Keratinocyte (primary cell): ENCODE results near the gene PAFAH2. TPM values are rescaled to one million over a fixed set of nuclear protein-coding genes. Genes with fewer than 3 reads are reported as not detected.
A peak's percentile ranks its signal among the peaks of the same experiment; 100 is the strongest.

Experiments
- DNase-seq: peaks from one replicate; pipeline ENCODE4 v3.0.0-alpha.2; 2011; ENCODE audit warnings: low read depth, missing footprints, low spot score
- FAIRE-seq: peaks from 2 replicates; lab custom pipeline; 2011; peaks lifted over from hg19 to GRCh38; lab: Jason Lieb, UNC
- H2AFZ ChIP-seq: 2 replicates; pipeline ENCODE4 v1.6.0; 2012; ENCODE audit warnings: low read length, control low read depth, inconsistent platforms; ENCODE audit not compliant: control insufficient read depth
- H3K27ac ChIP-seq: 2 replicates; pipeline ENCODE4 v1.5.1; 2011; ENCODE audit warnings: low read length; ENCODE audit not compliant: control insufficient read depth, insufficient read depth
- H3K27me3 ChIP-seq: 3 replicates; pipeline ENCODE4 v1.6.0; 2011; ENCODE audit warnings: low read length; ENCODE audit not compliant: control insufficient read depth, insufficient read depth; ENCODE audit errors: extremely low read depth
- H3K36me3 ChIP-seq, 2 experiments: 2 replicates in 1 of 2; 3 replicates in 1 of 2; pipeline ENCODE4 v1.5.1; 2011; ENCODE audit warnings: low read length in 2 of 2, mild to moderate bottlenecking in 1 of 2; ENCODE audit not compliant: control insufficient read depth in 2 of 2, insufficient read depth in 2 of 2; ENCODE audit errors: extremely low read depth in 1 of 2
- H3K4me1 ChIP-seq: 3 replicates; pipeline ENCODE4 v1.5.1; 2011; ENCODE audit warnings: low read length; ENCODE audit not compliant: control insufficient read depth, insufficient read depth; ENCODE audit errors: extremely low read depth
- H3K4me2 ChIP-seq: 3 replicates; pipeline ENCODE4 v1.6.0; 2011; ENCODE audit warnings: low read depth, low read length; ENCODE audit not compliant: control insufficient read depth, insufficient read depth; ENCODE audit errors: extremely low read depth
- H3K4me3 ChIP-seq, 3 experiments: fragments of 200-600 bp in 1 of 3; sonication (generic) in 1 of 3; 2 replicates in 2 of 3; 3 replicates in 1 of 3; pipeline ENCODE4 v1.5.1; 2011 to 2016; ENCODE audit warnings: low read length in 3 of 3, mild to moderate bottlenecking in 3 of 3, control low read depth in 2 of 3, inconsistent platforms in 1 of 3, low read depth in 1 of 3, mixed read lengths in 1 of 3, mixed run types in 1 of 3, moderate library complexity in 1 of 3; ENCODE audit not compliant: control insufficient read depth in 2 of 3, insufficient read depth in 2 of 3; ENCODE audit errors: extremely low read depth in 1 of 3
- H3K79me2 ChIP-seq: 2 replicates; pipeline ENCODE4 v1.6.0; 2012; ENCODE audit warnings: low read length; ENCODE audit not compliant: control insufficient read depth, insufficient read depth
- H3K9ac ChIP-seq: 3 replicates; pipeline ENCODE4 v1.6.0; 2011; ENCODE audit warnings: low read length; ENCODE audit not compliant: control insufficient read depth, insufficient read depth; ENCODE audit errors: extremely low read depth
- H3K9me1 ChIP-seq: 3 replicates; pipeline ENCODE4 v1.6.0; 2011; ENCODE audit warnings: low read length; ENCODE audit not compliant: control insufficient read depth, insufficient read depth; ENCODE audit errors: extremely low read depth
- H3K9me3 ChIP-seq: 2 replicates; pipeline ENCODE4 v1.5.1; 2012; ENCODE audit warnings: low read depth, low read length; ENCODE audit not compliant: control insufficient read depth
- H4K20me1 ChIP-seq: 3 replicates; pipeline ENCODE4 v1.6.0; 2011; ENCODE audit warnings: low read length; ENCODE audit not compliant: control insufficient read depth, insufficient read depth; ENCODE audit errors: extremely low read depth
- CTCF ChIP-seq, 3 experiments: IDR thresholded peaks in 1 of 3; conservative IDR thresholded peaks in 1 of 3; optimal IDR thresholded peaks in 1 of 3; 2 replicates in 2 of 3; 3 replicates in 1 of 3; pipeline versions ENCODE3 to v1.5.1; 2011; ENCODE audit warnings: low read length in 3 of 3, mild to moderate bottlenecking in 3 of 3, moderate library complexity in 2 of 3, control low read depth in 1 of 3, inconsistent platforms in 1 of 3; ENCODE audit not compliant: insufficient read depth in 2 of 3; ENCODE audit errors: extremely low read depth in 1 of 3
- EZH2 ChIP-seq: IDR thresholded peaks from one replicate; pipeline ENCODE4 v1.6.1; 2012; ENCODE audit warnings: inconsistent platforms, mild to moderate bottlenecking, low read length, moderate library complexity
- dilution Hi-C: fragments of 300-500 bp; cut with MboI; formaldehyde crosslinking; loops from one replicate; pipeline ENCODE4 v1.7.0; 2020; ENCODE audit warnings: low sequenced_read_pairs; ENCODE audit not compliant: extremely low pct_ligation_motif_present
- polyA minus RNA-seq, 3 experiments: library from RNA; depleted of rRNA, polyadenylated mRNA; stranded (reverse); fragments of >200 nt; gene quantifications; 1 replicate in 1 of 3; 2 replicates in 1 of 3; 3 replicates in 1 of 3; pipeline ENCODE4 v1.2.3, GENCODE V29; 2011
- polyA plus RNA-seq, 5 experiments: library from polyadenylated mRNA; depleted of rRNA in 3 of 5; stranded (reverse) in 3 of 5; stranded (forward) in 1 of 5; unstranded in 1 of 5; fragments of >200 nt; gene quantifications; 1 replicate in 1 of 5; 2 replicates in 3 of 5; 3 replicates in 1 of 5; pipeline versions ENCODE4 v1.2.1 to v1.2.3, GENCODE V29; 2011 to 2012; ENCODE audit warnings: missing spikeins in 2 of 5, low read depth in 1 of 5, low replicate concordance in 1 of 5

Gene PAFAH2
- polyA plus RNA-seq, result 15.5 to 17.8 TPM (median 15.9 TPM) in 3 replicates
- 9.2 TPM for polyA plus RNA-seq (2011; ENCODE audit: low read depth)
- 14.7 and 15.6 TPM in 2 replicates for polyA plus RNA-seq (2011; cell fraction: cytosol; rRNA removed)
- polyA plus RNA-seq (2011; cell fraction: nucleus; rRNA removed), result 16.8 and 19.1 TPM in 2 replicates
- polyA plus RNA-seq (2012; ENCODE audit: low replicate concordance), result 9.9 and 11.4 TPM in 2 replicates
- polyA minus RNA-seq, result 11.8 to 18.7 TPM (median 16.7 TPM) in 3 replicates
- polyA minus RNA-seq (2011; cell fraction: cytosol; rRNA and poly(A)+ RNA removed), result 10.7 TPM
- 11.8 and 17.6 TPM in 2 replicates for polyA minus RNA-seq (2011; cell fraction: nucleus; rRNA and poly(A)+ RNA removed)

- TF ChIP-seq EZH2, result no peak
- peak; percentile 97 to 100 (median 99) for TF ChIP-seq CTCF (optimal IDR thresholded peaks at IDR 0.05 in 1 of 3, IDR thresholded peaks at IDR 0.05 in 1 of 3, conservative IDR thresholded peaks at IDR 0.05 in 1 of 3; ENCODE audit: extremely low read depth in 1 of 3, insufficient read depth in 2 of 3, low read length in 3 of 3)
- H3K4me2 ChIP-seq, result peak within 1 kb of the TSS; percentile 88
- no peaks in the 10 kb centered on the region for H3K27me3 ChIP-seq
- peaks cover 7% of the 10 kb centered on the region for H3K79me2 ChIP-seq
- H3K27ac ChIP-seq, result peak within 1 kb of the TSS; percentile 75
- H3K36me3 ChIP-seq, result no peaks in the 10 kb centered on the region
- FAIRE-seq (peak; percentile 88), DNase-seq (peak; percentile 93)
- H3K4me1 ChIP-seq, result peaks cover 15% of the 10 kb centered on the region
- H3K9me1 ChIP-seq, result peaks cover 2% of the 10 kb centered on the region
- H3K9me3 ChIP-seq, result no peaks in the 10 kb centered on the region
- peak within 1 kb of the TSS; percentile 81 for H3K9ac ChIP-seq
- H3K4me3 ChIP-seq, result peak within 1 kb of the TSS; percentile 65 to 92 (median 90)
- no peaks in the 10 kb centered on the region for H4K20me1 ChIP-seq
- dilution Hi-C loops, result loop anchor here (25.0 kb wide), 1 partner anchor 111 kb away; the partner anchor contains the start of gene PAQR7
- peak within 1 kb of the TSS; percentile 98 for H2AFZ ChIP-seq
Observed at GRCh38 chr1:25997828-25998761, at the start of gene PAFAH2. Gene PAFAH2 (minus strand): TSS chr1:25998063. CDS start chr1:25990816, 7,247 bp downstream.

GRCh38 chr1:26047278-26047874 is 49.5 kb upstream of the PAFAH2 start:
- H3K4me1 ChIP-seq, result no peaks in the 10 kb centered on the region
- TF ChIP-seq CTCF (optimal IDR thresholded peaks at IDR 0.05 in 1 of 3, IDR thresholded peaks at IDR 0.05 in 1 of 3, conservative IDR thresholded peaks at IDR 0.05 in 1 of 3; ENCODE audit: extremely low read depth in 1 of 3, insufficient read depth in 2 of 3, low read length in 3 of 3) (no peak), EZH2 (no peak)
- H3K9me3 ChIP-seq, result no peaks in the 10 kb centered on the region
- peaks cover 74% of the 10 kb centered on the region for H3K27me3 ChIP-seq
- no peak for FAIRE-seq
- peaks cover 3% of the 10 kb centered on the region for H4K20me1 ChIP-seq
- H3K27ac ChIP-seq, result no peak overlapping the region
- no peak for DNase-seq
- H3K9ac ChIP-seq, result no peak overlapping the region
- H3K9me1 ChIP-seq, result no peaks in the 10 kb centered on the region
- no peak overlapping the region for H2AFZ ChIP-seq
- H3K36me3 ChIP-seq, result no peaks in the 10 kb centered on the region
- no peak overlapping the region for H3K4me2 ChIP-seq
- dilution Hi-C loops, result no loop called here
- H3K4me3 ChIP-seq, result no peak overlapping the region
- no peaks in the 10 kb centered on the region for H3K79me2 ChIP-seq
